ENCODE results near the gene INPP5B.

- TF ChIP-seq CTCF (conservative IDR thresholded peaks at IDR 0.05; ENCODE audit: low read length) (no peak), EZH2phosphoT487 (IDR thresholded peaks at IDR 0.05; ENCODE audit: borderline replicate concordance) (no peak)
Observed at GRCh38 chr1:37995751-37996345, 49.0 kb upstream of the INPP5B start.

Data from Loucy (cell line).